ENCODE data around the gene FBN1.

DNA sequence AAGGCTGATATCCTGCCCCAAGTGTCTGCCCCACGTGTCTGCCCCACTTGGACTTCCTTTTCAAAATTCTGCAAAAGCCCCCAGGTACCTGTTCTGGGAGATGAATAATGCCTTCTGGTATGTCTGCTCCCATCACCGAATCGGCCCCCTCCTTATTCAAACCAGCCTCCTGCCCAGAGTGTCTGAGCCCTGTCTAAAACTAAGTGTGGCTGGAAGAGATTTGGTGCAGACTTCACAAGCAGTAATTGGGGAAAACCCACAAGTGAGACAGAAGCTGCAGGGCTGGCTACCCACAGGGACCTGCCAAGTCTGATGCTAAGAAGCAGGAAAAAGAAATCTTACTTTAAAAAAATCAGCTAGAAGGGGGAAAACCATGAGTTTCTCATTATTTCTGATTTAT lies 229.2 kb downstream of the FBN1 start:
- TF ChIP-seq, protein P1, sequence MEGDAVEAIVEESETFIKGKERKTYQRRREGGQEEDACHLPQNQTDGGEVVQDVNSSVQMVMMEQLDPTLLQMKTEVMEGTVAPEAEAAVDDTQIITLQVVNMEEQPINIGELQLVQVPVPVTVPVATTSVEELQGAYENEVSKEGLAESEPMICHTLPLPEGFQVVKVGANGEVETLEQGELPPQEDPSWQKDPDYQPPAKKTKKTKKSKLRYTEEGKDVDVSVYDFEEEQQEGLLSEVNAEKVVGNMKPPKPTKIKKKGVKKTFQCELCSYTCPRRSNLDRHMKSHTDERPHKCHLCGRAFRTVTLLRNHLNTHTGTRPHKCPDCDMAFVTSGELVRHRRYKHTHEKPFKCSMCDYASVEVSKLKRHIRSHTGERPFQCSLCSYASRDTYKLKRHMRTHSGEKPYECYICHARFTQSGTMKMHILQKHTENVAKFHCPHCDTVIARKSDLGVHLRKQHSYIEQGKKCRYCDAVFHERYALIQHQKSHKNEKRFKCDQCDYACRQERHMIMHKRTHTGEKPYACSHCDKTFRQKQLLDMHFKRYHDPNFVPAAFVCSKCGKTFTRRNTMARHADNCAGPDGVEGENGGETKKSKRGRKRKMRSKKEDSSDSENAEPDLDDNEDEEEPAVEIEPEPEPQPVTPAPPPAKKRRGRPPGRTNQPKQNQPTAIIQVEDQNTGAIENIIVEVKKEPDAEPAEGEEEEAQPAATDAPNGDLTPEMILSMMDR (IDR thresholded peaks at IDR 0.05), result no peak
- no peak for TF ChIP-seq POLR2AphosphoS5 (IDR thresholded peaks at IDR 0.05)
- TF ChIP-seq POLR2A (IDR thresholded peaks at IDR 0.05), result no peak
- no peak for TF ChIP-seq EP300 (IDR thresholded peaks at IDR 0.05; ENCODE audit: low read depth)
